ENCODE data around the gene TSEN15.

Gene TSEN15

GRCh38 chr1:184110272-184111204 is 59.0 kb downstream of the TSEN15 start:
- no peak for DNase-seq

DNA sequence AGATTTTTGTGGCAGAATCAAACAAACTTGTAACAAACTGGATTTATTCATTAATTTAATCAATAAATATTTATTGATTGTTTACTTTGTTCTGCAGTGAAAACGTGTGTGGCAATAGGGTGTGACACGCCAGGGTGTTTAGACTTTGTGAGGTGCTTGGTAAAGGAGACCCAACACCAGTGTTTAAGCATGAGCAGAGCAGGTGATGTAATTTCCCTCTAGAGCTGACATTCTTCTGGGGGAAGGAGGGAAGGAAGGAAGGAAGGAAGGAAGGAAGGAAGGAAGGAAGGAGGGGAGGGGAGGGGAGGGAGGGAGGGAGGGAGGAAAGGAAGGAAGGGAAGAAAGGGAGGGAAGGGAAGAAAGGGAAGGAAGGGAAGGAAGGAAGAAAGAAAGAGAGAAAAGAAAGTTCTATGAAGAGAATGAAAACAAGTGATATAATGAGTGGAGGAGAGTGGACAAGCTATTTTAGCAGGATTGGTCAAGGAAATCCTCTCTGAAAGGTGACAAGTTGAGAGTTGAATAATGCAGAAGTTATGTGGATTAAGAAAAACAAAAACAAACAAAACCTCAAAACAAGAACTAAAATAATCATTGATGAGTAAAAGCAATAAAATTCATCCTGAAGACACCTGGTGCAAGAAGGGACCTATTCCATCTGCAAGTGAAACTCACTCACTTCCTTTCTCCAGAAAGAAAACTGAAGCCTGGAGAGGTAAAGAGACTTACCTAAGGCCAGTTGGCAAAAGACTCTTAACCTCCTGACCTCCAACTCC is 60.8 kb downstream of the TSEN15 start:
- no peak for DNase-seq

GRCh38 chr1:184113251-184113650 is 61.7 kb downstream of the TSEN15 start:
- no peak for DNase-seq

DNA sequence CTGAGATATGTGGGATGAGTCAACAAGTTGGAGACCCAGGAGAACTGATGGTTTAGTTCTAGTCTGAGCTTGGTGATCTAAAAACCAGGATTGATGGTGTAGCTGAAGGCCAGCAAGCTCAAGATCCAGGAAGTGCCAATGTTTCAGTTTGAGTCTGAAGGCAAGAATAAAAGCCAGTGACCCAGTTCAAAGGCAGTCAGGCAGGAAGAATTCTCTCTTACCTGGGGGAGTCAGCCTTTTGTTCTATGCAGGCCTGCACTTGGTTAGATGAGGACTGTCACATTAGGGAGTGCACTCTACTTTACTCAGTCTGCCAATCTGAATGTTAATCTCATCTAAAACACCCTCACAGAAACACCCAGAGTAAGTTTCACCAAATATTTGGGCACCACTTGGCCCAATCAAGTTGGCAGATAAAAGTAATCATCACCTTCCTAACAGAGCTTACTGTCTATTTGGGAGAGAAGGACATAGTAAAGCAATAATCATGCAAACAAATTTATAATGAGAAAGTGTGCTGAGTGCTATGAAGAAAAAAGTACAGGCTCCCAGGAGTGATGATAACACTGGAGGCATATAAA is 63.4 kb downstream of the TSEN15 start:
- DNase-seq, result no peak

GRCh38 chr1:184116287-184116686 is 64.8 kb downstream of the TSEN15 start:
- no peak for DNase-seq

DNA sequence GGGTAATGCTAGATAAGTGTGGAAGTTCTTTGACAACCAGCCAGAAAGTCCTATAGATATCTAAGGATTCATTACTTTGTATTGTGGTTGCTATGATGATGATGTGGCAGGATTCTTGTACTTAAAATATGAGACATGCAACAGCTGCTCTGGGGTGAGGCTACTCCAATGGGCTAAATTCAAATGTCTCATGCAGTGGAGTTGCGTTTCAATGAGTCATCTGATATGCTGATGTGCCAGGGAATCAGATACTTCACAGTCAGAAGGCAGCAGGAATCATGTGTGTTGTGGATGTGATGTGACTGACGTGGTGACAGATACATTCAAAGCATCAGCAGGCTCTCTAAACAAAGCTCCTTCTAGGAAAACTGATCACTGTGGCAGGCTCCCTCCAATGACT is 66.5 kb downstream of the TSEN15 start:
- DNase-seq, result no peak
